ENCODE results near the gene SLMAP.
A peak's percentile ranks its signal among the peaks of the same experiment; 100 is the strongest.

The SLMAP gene

DNA sequence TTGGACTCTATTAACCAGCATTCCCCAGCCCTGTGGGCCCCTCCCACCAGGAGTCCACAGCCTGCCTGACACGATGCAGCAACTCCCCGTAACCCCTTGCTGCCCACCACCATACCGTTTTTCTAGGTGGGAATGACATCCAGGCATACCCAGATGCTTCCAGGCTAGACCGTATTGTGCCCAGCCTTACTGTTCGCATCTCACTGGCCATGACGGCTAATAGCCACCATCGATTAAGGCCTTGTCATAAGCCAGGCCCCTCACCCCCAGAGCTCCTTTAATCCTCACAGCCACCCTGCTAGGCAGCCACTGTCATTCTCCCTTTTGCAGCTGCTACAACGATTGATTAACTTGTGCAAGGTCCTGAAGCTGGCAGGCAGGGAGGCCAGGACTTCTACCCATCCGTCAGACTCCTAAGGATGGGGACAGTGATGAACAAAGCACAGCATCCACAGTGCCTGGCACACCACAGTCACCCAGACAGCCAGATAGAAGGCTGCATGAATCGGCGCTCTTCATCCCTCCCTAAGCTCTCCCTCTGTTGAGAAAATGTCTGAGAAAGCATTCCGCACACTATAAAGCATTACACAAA, 192.1 kb downstream of the SLMAP start:
- Histone ChIP-seq H3K4me1 (ENCODE audit: insufficient read depth, low read length) (peaks cover 74% of the 10 kb centered on the region), H3K27ac (ENCODE audit: low read depth, low read length) (peak overlapping the region; percentile 96), H3K9ac (ENCODE audit: low read length) (no peak overlapping the region), H3K9me3 (ENCODE audit: low read length) (no peaks in the 10 kb centered on the region), H3K36me3 (ENCODE audit: insufficient read depth, low read length) (no peaks in the 10 kb centered on the region), H3K4me3 (ENCODE audit: low read depth in 1 of 2, low read length in 2 of 2) (no peak overlapping the region), H3K27me3 (ENCODE audit: control insufficient read depth in 1 of 2, insufficient read depth in 2 of 2, low read length in 2 of 2) (no peaks in the 10 kb centered on the region)

- H3K9me3 ChIP-seq (ENCODE audit: low read length) = no peaks in the 10 kb centered on the region
- H3K27me3 ChIP-seq (ENCODE audit: control insufficient read depth in 1 of 2, insufficient read depth in 2 of 2, low read length in 2 of 2) = no peaks in the 10 kb centered on the region
- no peak overlapping the region for H3K4me3 ChIP-seq (ENCODE audit: low read depth in 1 of 2, low read length in 2 of 2)
- H3K27ac ChIP-seq (ENCODE audit: low read depth, low read length) = peak overlapping the region; percentile 96
- H3K4me1 ChIP-seq (ENCODE audit: insufficient read depth, low read length) = peaks cover 68% of the 10 kb centered on the region
- no peak overlapping the region for H3K9ac ChIP-seq (ENCODE audit: low read length)
- no peaks in the 10 kb centered on the region for H3K36me3 ChIP-seq (ENCODE audit: insufficient read depth, low read length)
These were observed 192.7 kb downstream of the SLMAP start for GRCh38 chr3:57948781-57949242.

DNA sequence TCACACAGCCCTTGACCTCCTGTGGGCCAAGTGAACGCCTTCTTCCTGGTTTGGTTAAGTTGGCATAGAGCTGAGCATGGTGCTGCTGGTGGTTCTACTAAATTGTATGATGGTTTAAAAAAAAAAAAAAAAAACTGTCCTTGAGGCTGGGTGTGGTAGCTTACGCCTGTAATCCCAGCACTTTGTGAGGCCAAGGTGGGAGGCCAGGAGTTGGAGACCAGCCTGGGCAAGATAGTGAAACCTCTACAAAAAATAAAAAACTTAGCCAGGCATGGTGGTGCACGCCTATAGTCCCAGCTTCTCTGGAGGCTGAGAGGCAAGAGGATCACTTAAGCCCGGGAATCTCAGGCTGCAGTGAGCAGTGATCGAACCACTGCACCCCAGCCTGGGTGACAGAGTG, 193.2 kb downstream of the SLMAP start:
- no peaks in the 10 kb centered on the region for H3K36me3 ChIP-seq (ENCODE audit: insufficient read depth, low read length)
- H3K9me3 ChIP-seq (ENCODE audit: low read length) = no peaks in the 10 kb centered on the region
- no peak overlapping the region for H3K4me3 ChIP-seq (ENCODE audit: low read depth in 1 of 2, low read length in 2 of 2)
- H3K27ac ChIP-seq (ENCODE audit: low read depth, low read length) = peak overlapping the region; percentile 96
- no peak overlapping the region for H3K9ac ChIP-seq (ENCODE audit: low read length)
- H3K4me1 ChIP-seq (ENCODE audit: insufficient read depth, low read length) = peaks cover 63% of the 10 kb centered on the region
- no peaks in the 10 kb centered on the region for H3K27me3 ChIP-seq (ENCODE audit: control insufficient read depth in 1 of 2, insufficient read depth in 2 of 2, low read length in 2 of 2)

DNA sequence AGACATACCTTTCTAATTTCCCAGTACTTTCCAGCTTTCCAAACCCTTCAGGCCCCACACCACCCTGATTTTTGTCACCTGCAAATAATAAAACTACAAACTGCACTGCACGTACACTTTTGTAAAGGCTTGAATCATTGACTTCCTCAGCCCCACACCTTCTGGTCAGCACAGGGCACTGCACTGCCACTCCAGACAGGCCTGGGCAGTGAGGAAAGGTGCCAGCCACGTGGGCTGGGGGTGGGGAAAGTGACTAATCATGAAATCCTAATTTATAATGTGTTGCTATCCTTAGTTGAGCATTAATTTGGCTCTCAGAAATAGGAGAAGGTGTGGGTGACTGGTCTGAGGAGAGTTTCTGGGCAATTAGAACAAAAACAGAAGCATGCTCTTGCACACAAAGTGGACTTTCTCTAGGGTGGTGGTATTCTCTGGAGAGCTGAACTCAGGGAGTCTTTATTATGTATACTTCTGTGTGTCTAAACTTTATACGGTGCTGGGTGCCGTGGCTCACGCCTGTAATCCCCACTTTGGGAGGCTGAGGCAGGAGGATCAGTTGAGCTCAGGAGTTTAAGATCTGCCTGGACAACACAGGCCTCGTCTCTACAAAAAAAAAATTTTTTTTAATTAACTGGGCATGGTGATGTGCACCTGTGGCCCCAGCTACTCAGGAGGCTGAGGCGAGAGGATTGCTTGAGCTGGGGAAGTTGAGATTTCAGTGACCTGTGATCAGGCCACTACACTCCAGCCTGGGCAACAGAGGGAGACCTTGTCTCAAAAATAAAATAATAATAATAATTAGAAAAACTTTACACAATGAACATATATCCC, 193.9 kb downstream of the SLMAP start:
- H3K9me3 ChIP-seq (ENCODE audit: low read length) = no peaks in the 10 kb centered on the region
- H3K4me3 ChIP-seq (ENCODE audit: low read depth in 1 of 2, low read length in 2 of 2) = no peak overlapping the region
- peak overlapping the region; percentile 96 for H3K27ac ChIP-seq (ENCODE audit: low read depth, low read length)
- H3K27me3 ChIP-seq (ENCODE audit: control insufficient read depth in 1 of 2, insufficient read depth in 2 of 2, low read length in 2 of 2) = no peaks in the 10 kb centered on the region
- no peak overlapping the region for H3K9ac ChIP-seq (ENCODE audit: low read length)
- H3K4me1 ChIP-seq (ENCODE audit: insufficient read depth, low read length) = peaks cover 56% of the 10 kb centered on the region
- no peaks in the 10 kb centered on the region for H3K36me3 ChIP-seq (ENCODE audit: insufficient read depth, low read length)

- peak overlapping the region in 1 of 2 donors; percentile 38 for H3K4me3 ChIP-seq (ENCODE audit: low read depth in 1 of 2, low read length in 2 of 2)
These were observed 195.2 kb downstream of the SLMAP start for GRCh38 chr3:57951066-57951882.

DNA sequence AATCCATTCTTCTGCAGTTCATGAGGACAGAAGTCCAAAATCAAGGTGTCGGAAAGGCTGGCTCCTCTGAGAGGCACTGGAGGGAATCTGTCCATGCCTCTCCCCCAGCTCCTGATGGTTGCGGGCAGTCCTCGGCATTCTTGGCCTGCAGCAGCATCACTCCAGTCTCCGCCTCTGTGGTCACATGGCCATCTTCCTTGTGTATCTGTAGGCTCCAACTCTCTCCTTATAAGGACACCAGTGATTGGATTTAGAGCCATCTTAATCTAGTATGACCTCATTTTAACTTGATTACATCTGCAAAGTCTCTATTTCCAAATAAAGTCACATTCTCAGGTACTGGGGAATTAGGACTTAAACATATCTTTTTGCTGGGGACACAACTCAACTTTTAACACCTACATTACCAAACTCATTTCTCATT, 196.1 kb downstream of the SLMAP start:
- H3K27me3 ChIP-seq (ENCODE audit: control insufficient read depth in 1 of 2, insufficient read depth in 2 of 2, low read length in 2 of 2) = no peaks in the 10 kb centered on the region
- no peaks in the 10 kb centered on the region for H3K9me3 ChIP-seq (ENCODE audit: low read length)
- H3K4me1 ChIP-seq (ENCODE audit: insufficient read depth, low read length) = peaks cover 49% of the 10 kb centered on the region
- peak overlapping the region; percentile 57 for H3K9ac ChIP-seq (ENCODE audit: low read length)
- no peaks in the 10 kb centered on the region for H3K36me3 ChIP-seq (ENCODE audit: insufficient read depth, low read length)
- H3K27ac ChIP-seq (ENCODE audit: low read depth, low read length) = peak overlapping the region; percentile 96
- peak overlapping the region in 1 of 2 donors; percentile 38 for H3K4me3 ChIP-seq (ENCODE audit: low read depth in 1 of 2, low read length in 2 of 2)

More at GRCh38 chr3:57951066-57951882, 195.2 kb downstream of the SLMAP start:
- no peaks in the 10 kb centered on the region for H3K36me3 ChIP-seq (ENCODE audit: insufficient read depth, low read length)
- peak overlapping the region; percentile 96 for H3K27ac ChIP-seq (ENCODE audit: low read depth, low read length)
- H3K9ac ChIP-seq (ENCODE audit: low read length) = peak overlapping the region; percentile 57
- H3K27me3 ChIP-seq (ENCODE audit: control insufficient read depth in 1 of 2, insufficient read depth in 2 of 2, low read length in 2 of 2) = no peaks in the 10 kb centered on the region
- H3K4me1 ChIP-seq (ENCODE audit: insufficient read depth, low read length) = peaks cover 49% of the 10 kb centered on the region
- H3K9me3 ChIP-seq (ENCODE audit: low read length) = no peaks in the 10 kb centered on the region

DNA sequence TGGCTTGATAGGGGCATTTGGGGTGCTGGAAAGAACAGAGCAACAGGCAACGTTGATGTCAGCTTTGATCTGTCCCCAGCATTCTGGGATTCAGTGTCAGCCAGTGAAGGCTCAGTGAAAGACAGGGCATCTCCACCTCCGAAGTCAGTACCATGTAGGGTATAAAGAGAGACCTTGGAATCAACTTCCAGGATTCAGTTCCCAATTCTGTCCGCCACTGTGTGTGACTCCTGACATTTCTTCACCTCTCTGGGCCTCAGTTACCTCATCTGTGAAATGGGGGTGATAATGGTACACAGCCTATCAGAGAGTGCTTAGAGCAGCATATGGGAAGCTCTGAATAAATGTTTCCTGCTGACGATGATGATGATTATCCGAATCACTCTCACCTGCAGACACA, 196.5 kb downstream of the SLMAP start:
- H3K9ac ChIP-seq (ENCODE audit: low read length) = peak overlapping the region; percentile 13
- peak overlapping the region in 1 of 2 donors; percentile 16 for H3K4me3 ChIP-seq (ENCODE audit: low read depth in 1 of 2, low read length in 2 of 2)
- H3K36me3 ChIP-seq (ENCODE audit: insufficient read depth, low read length) = no peaks in the 10 kb centered on the region
- H3K4me1 ChIP-seq (ENCODE audit: insufficient read depth, low read length) = peaks cover 49% of the 10 kb centered on the region
- H3K27me3 ChIP-seq (ENCODE audit: control insufficient read depth in 1 of 2, insufficient read depth in 2 of 2, low read length in 2 of 2) = no peaks in the 10 kb centered on the region
- no peaks in the 10 kb centered on the region for H3K9me3 ChIP-seq (ENCODE audit: low read length)
- peak overlapping the region; percentile 96 for H3K27ac ChIP-seq (ENCODE audit: low read depth, low read length)

DNA sequence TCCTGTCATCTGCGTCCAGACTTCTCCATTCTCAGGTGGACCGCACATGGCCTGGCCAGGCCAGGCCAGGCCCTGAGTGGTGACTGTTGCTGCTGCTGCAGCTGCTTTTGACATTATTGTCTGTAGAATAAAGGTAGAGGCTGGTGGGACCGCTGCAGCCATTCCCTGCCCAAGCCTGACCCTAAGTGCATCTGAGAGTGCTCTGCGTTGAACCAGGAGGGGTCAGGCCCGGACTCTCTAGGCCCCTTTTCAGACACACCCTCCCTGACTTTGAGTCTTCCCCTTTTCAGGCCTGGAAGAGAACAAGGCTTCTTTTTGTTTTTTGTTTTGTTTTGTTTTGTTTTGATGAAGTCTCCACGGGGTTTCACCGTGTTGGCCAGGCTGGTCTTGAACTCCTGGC, 197.5 kb downstream of the SLMAP start:
- peak overlapping the region; percentile 96 for H3K27ac ChIP-seq (ENCODE audit: low read depth, low read length)
- H3K36me3 ChIP-seq (ENCODE audit: insufficient read depth, low read length) = no peaks in the 10 kb centered on the region
- no peak overlapping the region for H3K4me3 ChIP-seq (ENCODE audit: low read depth in 1 of 2, low read length in 2 of 2)
- no peaks in the 10 kb centered on the region for H3K27me3 ChIP-seq (ENCODE audit: control insufficient read depth in 1 of 2, insufficient read depth in 2 of 2, low read length in 2 of 2)
- no peaks in the 10 kb centered on the region for H3K9me3 ChIP-seq (ENCODE audit: low read length)
- H3K9ac ChIP-seq (ENCODE audit: low read length) = no peak overlapping the region
- peaks cover 43% of the 10 kb centered on the region for H3K4me1 ChIP-seq (ENCODE audit: insufficient read depth, low read length)

- H3K27ac ChIP-seq (ENCODE audit: low read depth, low read length) = no peak overlapping the region
- H3K4me1 ChIP-seq (ENCODE audit: insufficient read depth, low read length) = peaks cover 40% of the 10 kb centered on the region
- no peaks in the 10 kb centered on the region for H3K36me3 ChIP-seq (ENCODE audit: insufficient read depth, low read length)
- H3K9ac ChIP-seq (ENCODE audit: low read length) = no peak overlapping the region
- no peak overlapping the region for H3K4me3 ChIP-seq (ENCODE audit: low read depth in 1 of 2, low read length in 2 of 2)
- H3K9me3 ChIP-seq (ENCODE audit: low read length) = no peaks in the 10 kb centered on the region
- H3K27me3 ChIP-seq (ENCODE audit: control insufficient read depth in 1 of 2, insufficient read depth in 2 of 2, low read length in 2 of 2) = no peaks in the 10 kb centered on the region
These were observed 200.2 kb downstream of the SLMAP start for GRCh38 chr3:57956119-57956832.

DNA sequence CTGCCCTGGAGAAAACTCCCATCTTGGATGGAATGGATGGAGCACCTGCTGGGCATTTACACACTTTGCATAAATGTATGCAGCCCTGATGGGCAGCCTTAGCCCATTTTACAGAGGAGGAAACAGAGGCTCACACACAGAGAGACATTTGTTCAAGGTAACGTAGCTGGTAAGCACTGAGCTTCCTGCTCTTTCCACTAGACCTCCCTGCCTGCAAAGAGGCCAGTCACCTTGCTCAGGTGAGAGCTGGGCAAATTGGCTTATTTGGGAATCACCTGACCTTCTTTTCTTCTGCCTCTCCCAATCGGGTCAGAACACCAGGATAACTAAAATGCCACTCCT, 200.7 kb downstream of the SLMAP start:
- Histone ChIP-seq H3K27ac (ENCODE audit: low read depth, low read length) (no peak overlapping the region), H3K36me3 (ENCODE audit: insufficient read depth, low read length) (no peaks in the 10 kb centered on the region), H3K4me1 (ENCODE audit: insufficient read depth, low read length) (peaks cover 35% of the 10 kb centered on the region), H3K4me3 (ENCODE audit: low read depth in 1 of 2, low read length in 2 of 2) (no peak overlapping the region), H3K9ac (ENCODE audit: low read length) (no peak overlapping the region), H3K27me3 (ENCODE audit: control insufficient read depth in 1 of 2, insufficient read depth in 2 of 2, low read length in 2 of 2) (no peaks in the 10 kb centered on the region), H3K9me3 (ENCODE audit: low read length) (no peaks in the 10 kb centered on the region)

GRCh38 chr3:57957824-57958223, 201.7 kb downstream of the SLMAP start:
- H3K27ac ChIP-seq (ENCODE audit: low read depth, low read length) = peak overlapping the region; percentile 8
- H3K9me3 ChIP-seq (ENCODE audit: low read length) = no peaks in the 10 kb centered on the region
- H3K36me3 ChIP-seq (ENCODE audit: insufficient read depth, low read length) = no peaks in the 10 kb centered on the region
- H3K4me1 ChIP-seq (ENCODE audit: insufficient read depth, low read length) = peaks cover 25% of the 10 kb centered on the region
- no peak overlapping the region for H3K4me3 ChIP-seq (ENCODE audit: low read depth in 1 of 2, low read length in 2 of 2)
- no peak overlapping the region for H3K9ac ChIP-seq (ENCODE audit: low read length)
- H3K27me3 ChIP-seq (ENCODE audit: control insufficient read depth in 1 of 2, insufficient read depth in 2 of 2, low read length in 2 of 2) = no peaks in the 10 kb centered on the region
